Keratinocyte (primary cell): ENCODE results near the gene CHID1. TPM values are rescaled to one million over a fixed set of nuclear protein-coding genes. Genes with fewer than 3 reads are reported as not detected.

Experiments used
- DNase-seq: peaks from one replicate; pipeline ENCODE4 v3.0.0-alpha.2; 2011; ENCODE audit warnings: low read depth, missing footprints, low spot score
- FAIRE-seq: peaks from 2 replicates; lab custom pipeline; 2011; peaks lifted over from hg19 to GRCh38; lab: Jason Lieb, UNC
- H2AFZ ChIP-seq: 2 replicates; pipeline ENCODE4 v1.6.0; 2012; ENCODE audit warnings: low read length, control low read depth, inconsistent platforms; ENCODE audit not compliant: control insufficient read depth
- H3K27ac ChIP-seq: 2 replicates; pipeline ENCODE4 v1.5.1; 2011; ENCODE audit warnings: low read length; ENCODE audit not compliant: control insufficient read depth, insufficient read depth
- H3K27me3 ChIP-seq: 3 replicates; pipeline ENCODE4 v1.6.0; 2011; ENCODE audit warnings: low read length; ENCODE audit not compliant: control insufficient read depth, insufficient read depth; ENCODE audit errors: extremely low read depth
- H3K36me3 ChIP-seq, 2 experiments: 2 replicates in 1 of 2; 3 replicates in 1 of 2; pipeline ENCODE4 v1.5.1; 2011; ENCODE audit warnings: low read length in 2 of 2, mild to moderate bottlenecking in 1 of 2; ENCODE audit not compliant: control insufficient read depth in 2 of 2, insufficient read depth in 2 of 2; ENCODE audit errors: extremely low read depth in 1 of 2
- H3K4me1 ChIP-seq: 3 replicates; pipeline ENCODE4 v1.5.1; 2011; ENCODE audit warnings: low read length; ENCODE audit not compliant: control insufficient read depth, insufficient read depth; ENCODE audit errors: extremely low read depth
- H3K4me2 ChIP-seq: 3 replicates; pipeline ENCODE4 v1.6.0; 2011; ENCODE audit warnings: low read depth, low read length; ENCODE audit not compliant: control insufficient read depth, insufficient read depth; ENCODE audit errors: extremely low read depth
- H3K4me3 ChIP-seq, 3 experiments: fragments of 200-600 bp in 1 of 3; sonication (generic) in 1 of 3; 2 replicates in 2 of 3; 3 replicates in 1 of 3; pipeline ENCODE4 v1.5.1; 2011 to 2016; ENCODE audit warnings: low read length in 3 of 3, mild to moderate bottlenecking in 3 of 3, control low read depth in 2 of 3, inconsistent platforms in 1 of 3, low read depth in 1 of 3, mixed read lengths in 1 of 3, mixed run types in 1 of 3, moderate library complexity in 1 of 3; ENCODE audit not compliant: control insufficient read depth in 2 of 3, insufficient read depth in 2 of 3; ENCODE audit errors: extremely low read depth in 1 of 3
- H3K79me2 ChIP-seq: 2 replicates; pipeline ENCODE4 v1.6.0; 2012; ENCODE audit warnings: low read length; ENCODE audit not compliant: control insufficient read depth, insufficient read depth
- H3K9ac ChIP-seq: 3 replicates; pipeline ENCODE4 v1.6.0; 2011; ENCODE audit warnings: low read length; ENCODE audit not compliant: control insufficient read depth, insufficient read depth; ENCODE audit errors: extremely low read depth
- H3K9me1 ChIP-seq: 3 replicates; pipeline ENCODE4 v1.6.0; 2011; ENCODE audit warnings: low read length; ENCODE audit not compliant: control insufficient read depth, insufficient read depth; ENCODE audit errors: extremely low read depth
- H3K9me3 ChIP-seq: 2 replicates; pipeline ENCODE4 v1.5.1; 2012; ENCODE audit warnings: low read depth, low read length; ENCODE audit not compliant: control insufficient read depth
- H4K20me1 ChIP-seq: 3 replicates; pipeline ENCODE4 v1.6.0; 2011; ENCODE audit warnings: low read length; ENCODE audit not compliant: control insufficient read depth, insufficient read depth; ENCODE audit errors: extremely low read depth
- EZH2 ChIP-seq: IDR thresholded peaks from one replicate; pipeline ENCODE4 v1.6.1; 2012; ENCODE audit warnings: inconsistent platforms, mild to moderate bottlenecking, low read length, moderate library complexity
- dilution Hi-C: fragments of 300-500 bp; cut with MboI; formaldehyde crosslinking; loops from one replicate; pipeline ENCODE4 v1.7.0; 2020; ENCODE audit warnings: low sequenced_read_pairs; ENCODE audit not compliant: extremely low pct_ligation_motif_present
- polyA plus RNA-seq, 5 experiments: library from polyadenylated mRNA; depleted of rRNA in 3 of 5; stranded (reverse) in 3 of 5; stranded (forward) in 1 of 5; unstranded in 1 of 5; fragments of >200 nt; gene quantifications; 1 replicate in 1 of 5; 2 replicates in 3 of 5; 3 replicates in 1 of 5; pipeline versions ENCODE4 v1.2.1 to v1.2.3, GENCODE V29; 2011 to 2012; ENCODE audit warnings: missing spikeins in 2 of 5, low read depth in 1 of 5, low replicate concordance in 1 of 5
- TF ChIP-seq, protein P1 (sequence below), 3 experiments: IDR thresholded peaks in 1 of 3; conservative IDR thresholded peaks in 1 of 3; optimal IDR thresholded peaks in 1 of 3; 2 replicates in 2 of 3; 3 replicates in 1 of 3; pipeline versions ENCODE3 to v1.5.1; 2011; ENCODE audit warnings: low read length in 3 of 3, mild to moderate bottlenecking in 3 of 3, moderate library complexity in 2 of 3, control low read depth in 1 of 3, inconsistent platforms in 1 of 3; ENCODE audit not compliant: insufficient read depth in 2 of 3; ENCODE audit errors: extremely low read depth in 1 of 3

Gene CHID1
- polyA plus RNA-seq, 1 donor (not counting 4 experiments of a cell fraction or from before 2014, with no cell fraction given), result 23.0 TPM

DNA sequence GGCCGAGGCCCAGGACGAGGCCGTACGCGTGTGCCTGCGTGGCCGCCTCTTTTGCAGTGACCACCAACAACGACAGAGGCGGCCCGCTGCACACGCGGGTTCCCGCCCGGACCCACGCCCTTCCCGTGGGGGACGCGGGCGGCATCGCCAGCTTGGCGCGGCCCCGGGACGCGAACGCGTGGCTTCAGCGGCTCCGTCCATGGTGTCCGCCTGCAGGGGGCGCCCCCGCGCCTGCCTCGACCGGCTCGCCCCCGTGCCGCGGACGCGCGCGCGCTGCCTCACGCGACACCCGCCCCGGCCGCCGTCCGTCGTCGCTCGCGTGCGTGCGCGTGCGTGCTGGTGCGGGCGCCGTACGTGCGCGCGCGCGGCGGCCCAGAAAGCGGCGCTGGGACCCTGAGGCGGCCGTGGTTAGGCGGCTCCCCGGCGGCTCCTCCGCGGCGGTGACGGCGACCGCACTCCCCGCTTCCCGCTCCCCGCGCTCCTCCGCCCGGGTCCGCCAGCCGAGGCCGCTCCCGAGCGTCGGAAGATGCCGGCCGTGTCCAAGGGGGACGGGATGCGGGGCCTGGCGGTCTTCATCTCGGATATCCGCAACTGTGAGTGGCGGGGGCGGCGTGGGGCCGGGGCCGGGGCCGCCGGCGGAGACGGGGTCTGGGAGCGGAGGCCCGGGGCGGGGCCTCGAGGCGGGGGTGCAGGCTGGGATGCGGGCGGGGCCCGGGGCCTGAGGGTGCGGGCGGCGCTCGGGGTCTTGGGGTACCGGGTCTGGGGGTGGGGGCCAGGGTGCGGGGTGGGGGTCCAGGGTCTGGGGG is 15.1 kb upstream of the CHID1 start, which contains the start of gene AP2A2:
AP2A2 (plus strand) TSS at position 375 of the 806 bp plus-strand sequence; CDS start at position 527, 152 bp downstream.
- peak within 1 kb of the TSS; percentile 41 to 65 (median 64) for H3K4me3 ChIP-seq
- peaks cover 3% of the 10 kb centered on the region for H4K20me1 ChIP-seq
- H3K27ac ChIP-seq, result peak within 1 kb of the TSS; percentile 2
- H3K36me3 ChIP-seq, result peaks cover 8 to 9% of the 10 kb centered on the region in 2 experiments
- peaks cover 41% of the 10 kb centered on the region for H3K79me2 ChIP-seq
- peak within 1 kb of the TSS; percentile 26 for H2AFZ ChIP-seq
- H3K9me3 ChIP-seq, result no peaks in the 10 kb centered on the region
- dilution Hi-C loops, result no loop called here
- FAIRE-seq (no peak), DNase-seq (no peak)
- H3K9ac ChIP-seq, result peak within 1 kb of the TSS; percentile 60
- no peaks in the 10 kb centered on the region for H3K27me3 ChIP-seq
- TF ChIP-seq, protein P1, sequence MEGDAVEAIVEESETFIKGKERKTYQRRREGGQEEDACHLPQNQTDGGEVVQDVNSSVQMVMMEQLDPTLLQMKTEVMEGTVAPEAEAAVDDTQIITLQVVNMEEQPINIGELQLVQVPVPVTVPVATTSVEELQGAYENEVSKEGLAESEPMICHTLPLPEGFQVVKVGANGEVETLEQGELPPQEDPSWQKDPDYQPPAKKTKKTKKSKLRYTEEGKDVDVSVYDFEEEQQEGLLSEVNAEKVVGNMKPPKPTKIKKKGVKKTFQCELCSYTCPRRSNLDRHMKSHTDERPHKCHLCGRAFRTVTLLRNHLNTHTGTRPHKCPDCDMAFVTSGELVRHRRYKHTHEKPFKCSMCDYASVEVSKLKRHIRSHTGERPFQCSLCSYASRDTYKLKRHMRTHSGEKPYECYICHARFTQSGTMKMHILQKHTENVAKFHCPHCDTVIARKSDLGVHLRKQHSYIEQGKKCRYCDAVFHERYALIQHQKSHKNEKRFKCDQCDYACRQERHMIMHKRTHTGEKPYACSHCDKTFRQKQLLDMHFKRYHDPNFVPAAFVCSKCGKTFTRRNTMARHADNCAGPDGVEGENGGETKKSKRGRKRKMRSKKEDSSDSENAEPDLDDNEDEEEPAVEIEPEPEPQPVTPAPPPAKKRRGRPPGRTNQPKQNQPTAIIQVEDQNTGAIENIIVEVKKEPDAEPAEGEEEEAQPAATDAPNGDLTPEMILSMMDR (optimal IDR thresholded peaks at IDR 0.05 in 1 of 3, IDR thresholded peaks at IDR 0.05 in 1 of 3, conservative IDR thresholded peaks at IDR 0.05 in 1 of 3; ENCODE audit: extremely low read depth in 1 of 3, insufficient read depth in 2 of 3, low read length in 3 of 3), result peak in 2 of 3 experiments; percentile 66 to 94
- TF ChIP-seq EZH2, result no peak
- peak within 1 kb of the TSS; percentile 58 for H3K4me2 ChIP-seq
- H3K4me1 ChIP-seq, result peaks cover 10% of the 10 kb centered on the region
- H3K9me1 ChIP-seq, result peaks cover 5% of the 10 kb centered on the region

DNA sequence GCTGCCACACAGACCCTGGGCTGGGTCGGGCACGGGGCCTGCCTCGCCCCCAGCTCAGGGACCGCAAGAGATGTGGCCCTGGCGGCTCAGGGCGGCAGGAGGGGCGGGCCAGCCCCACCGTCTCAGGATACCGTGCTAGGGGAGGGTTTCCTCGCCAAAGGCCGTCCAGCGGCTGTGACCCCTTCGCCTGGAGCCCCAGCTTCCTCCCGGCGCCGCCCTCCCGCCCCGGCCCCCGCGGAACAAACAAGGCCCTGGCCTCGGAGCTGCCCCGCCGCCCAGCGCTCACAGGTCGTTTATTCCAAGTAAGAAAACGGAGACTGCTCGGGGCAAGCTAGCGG is 14.5 kb upstream of the CHID1 start:
- H3K9ac ChIP-seq, result no peak overlapping the region
- no peak overlapping the region for H2AFZ ChIP-seq
- TF ChIP-seq, protein P1 (optimal IDR thresholded peaks at IDR 0.05 in 1 of 3, IDR thresholded peaks at IDR 0.05 in 1 of 3, conservative IDR thresholded peaks at IDR 0.05 in 1 of 3; ENCODE audit: extremely low read depth in 1 of 3, insufficient read depth in 2 of 3, low read length in 3 of 3), result no peak
- no peak for TF ChIP-seq EZH2
- H3K79me2 ChIP-seq, result peaks cover 38% of the 10 kb centered on the region
- dilution Hi-C loops, result no loop called here
- H3K9me1 ChIP-seq, result peaks cover 5% of the 10 kb centered on the region
- H3K36me3 ChIP-seq, result peaks cover 8% of the 10 kb centered on the region in 2 experiments
- DNase-seq (no peak), FAIRE-seq (no peak)
- no peaks in the 10 kb centered on the region for H3K27me3 ChIP-seq
- peak overlapping the region in 1 of 3 experiments; percentile 16 for H3K4me3 ChIP-seq
- H3K27ac ChIP-seq, result no peak overlapping the region
- peaks cover 3% of the 10 kb centered on the region for H4K20me1 ChIP-seq
- no peak overlapping the region for H3K4me2 ChIP-seq
- H3K9me3 ChIP-seq, result no peaks in the 10 kb centered on the region
- peaks cover 10% of the 10 kb centered on the region for H3K4me1 ChIP-seq
